ENCODE data around the gene OSTN. TPM values are rescaled to one million over a fixed set of nuclear protein-coding genes. Genes with fewer than 3 reads are reported as not detected.
"Not testable (repeated sequence)": the region's sequence is repeated elsewhere in the genome, so short reads cannot be mapped to it uniquely, and the experiment has no call there.

OSTN gene
- total RNA-seq (2014; rRNA removed; shearing (Covaris generic)): not detected in 2 replicates
- polyA plus RNA-seq (2014; cell fraction: nucleus; rRNA removed): 0.14 TPM in 1 of 2 replicates, not detected in the other

GRCh38 chr3:191198932-191199331 is at the start of gene OSTN:
Gene OSTN (plus strand): TSS chr3:191199241. CDS start chr3:191212533, 13,292 bp downstream.
- DNase-seq (ENCODE audit: extremely low read depth, low read depth): no peak

GRCh38 chr3:191151653-191152052 is 47.4 kb upstream of the OSTN start:
- no peak for DNase-seq (ENCODE audit: extremely low read depth, low read depth)

DNA sequence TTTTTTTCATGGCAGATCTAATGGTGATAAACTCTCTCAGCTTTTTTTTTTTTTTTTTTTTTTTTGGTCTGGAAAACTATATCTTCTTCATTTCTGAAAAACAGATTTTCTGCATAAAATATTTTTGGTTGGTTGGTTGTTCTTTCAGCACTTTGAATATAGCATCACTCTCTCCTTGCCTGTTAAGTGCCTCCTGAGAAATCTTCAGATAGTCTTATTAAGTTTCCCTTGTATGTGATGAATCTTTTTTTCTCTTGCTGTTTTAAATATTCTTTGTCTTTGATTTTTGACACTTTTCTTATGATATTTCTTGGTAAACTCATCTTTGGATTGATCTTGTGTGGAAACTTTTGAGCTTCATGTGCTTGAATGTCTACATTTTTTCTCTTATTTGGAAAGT is 44.2 kb upstream of the OSTN start:
- DNase-seq (ENCODE audit: extremely low read depth, low read depth): no peak

DNA sequence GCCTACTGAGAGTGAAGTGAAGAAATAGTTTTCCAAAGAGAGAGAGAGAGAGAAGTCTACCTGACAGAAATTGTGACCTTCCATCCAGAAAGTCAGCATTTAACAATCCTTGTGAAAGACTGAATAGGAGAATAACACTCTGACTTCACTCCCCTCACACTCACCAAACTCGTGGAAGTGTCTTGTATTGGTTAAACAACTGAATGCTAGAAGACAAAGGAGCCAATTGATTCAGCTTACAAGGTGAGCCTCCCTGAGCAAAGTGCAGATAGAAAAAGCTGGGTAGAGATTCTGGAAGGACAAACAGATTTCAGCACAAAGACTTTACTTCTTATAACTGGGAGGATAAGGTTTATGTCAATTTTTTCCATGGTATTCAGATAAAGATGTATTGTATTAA is 40.8 kb upstream of the OSTN start:
- no peak for DNase-seq (ENCODE audit: extremely low read depth, low read depth)

DNA sequence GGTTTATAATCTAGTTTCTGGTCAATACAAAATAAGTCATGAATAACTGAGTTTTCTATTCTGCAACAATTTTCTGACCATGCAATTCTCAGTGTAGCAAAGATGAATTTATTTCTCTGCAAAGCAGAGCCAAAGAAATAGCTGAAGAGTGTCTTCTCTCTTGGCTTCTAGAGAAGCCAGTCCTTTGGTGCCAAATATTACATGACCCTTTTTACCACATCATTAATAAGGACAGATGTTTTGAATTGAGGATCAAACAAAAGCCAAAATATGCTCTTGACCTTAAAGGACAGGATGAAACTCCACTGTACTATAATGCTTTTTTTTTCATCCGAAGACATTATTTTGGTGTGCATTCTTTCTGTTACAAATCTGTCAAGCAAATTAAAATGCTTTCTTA is 40.2 kb upstream of the OSTN start:
- no peak for DNase-seq (ENCODE audit: extremely low read depth, low read depth)

- no peak for DNase-seq (ENCODE audit: extremely low read depth, low read depth)
Measured at GRCh38 chr3:191165802-191166201, 33.2 kb upstream of the OSTN start.

- DNase-seq (ENCODE audit: extremely low read depth, low read depth): no peak
Measured at GRCh38 chr3:191166368-191166767, 32.7 kb upstream of the OSTN start.

GRCh38 chr3:191169566-191169965 is 29.5 kb upstream of the OSTN start:
- no peak for DNase-seq (ENCODE audit: extremely low read depth, low read depth)

- no peak for DNase-seq (ENCODE audit: extremely low read depth, low read depth)
Measured at GRCh38 chr3:191170097-191170496, 28.9 kb upstream of the OSTN start.

- DNase-seq (ENCODE audit: extremely low read depth, low read depth): no peak
Measured at GRCh38 chr3:191175102-191175501, 23.9 kb upstream of the OSTN start.

DNA sequence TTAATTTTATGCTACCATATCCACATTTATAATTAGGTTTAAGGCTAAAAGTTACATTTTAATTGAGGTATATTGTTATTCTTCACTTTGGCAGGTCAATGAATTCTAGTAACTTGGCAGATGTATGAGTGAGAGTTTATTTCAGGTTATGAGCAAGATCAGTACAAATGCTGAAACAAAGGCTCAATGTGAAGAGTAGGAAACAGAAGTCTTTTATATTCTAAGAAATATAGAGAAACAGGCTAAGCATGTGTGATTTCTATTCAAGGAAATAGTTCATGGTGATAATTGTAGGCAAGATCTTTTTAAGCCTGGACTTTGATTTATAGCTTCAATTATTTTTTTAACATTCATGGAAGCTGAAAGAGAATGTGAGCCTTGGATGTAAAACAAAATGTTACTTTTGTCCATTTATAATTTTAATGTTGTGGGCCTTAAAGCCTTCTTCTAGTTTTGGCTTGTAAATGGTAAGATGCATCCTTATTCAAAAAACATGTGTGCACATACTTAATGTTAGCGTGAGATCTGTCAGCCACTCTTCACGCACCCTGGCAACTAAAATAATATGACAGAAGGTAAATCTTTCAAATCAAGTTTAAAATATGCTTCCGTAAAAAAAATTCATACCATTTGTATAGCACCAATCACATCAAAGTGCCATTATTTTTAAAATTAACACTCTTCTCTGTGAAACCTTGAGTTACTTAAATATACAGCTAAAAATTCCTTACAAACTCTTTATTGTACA is 22.8 kb upstream of the OSTN start:
- no peak for DNase-seq (ENCODE audit: extremely low read depth, low read depth)

DNA sequence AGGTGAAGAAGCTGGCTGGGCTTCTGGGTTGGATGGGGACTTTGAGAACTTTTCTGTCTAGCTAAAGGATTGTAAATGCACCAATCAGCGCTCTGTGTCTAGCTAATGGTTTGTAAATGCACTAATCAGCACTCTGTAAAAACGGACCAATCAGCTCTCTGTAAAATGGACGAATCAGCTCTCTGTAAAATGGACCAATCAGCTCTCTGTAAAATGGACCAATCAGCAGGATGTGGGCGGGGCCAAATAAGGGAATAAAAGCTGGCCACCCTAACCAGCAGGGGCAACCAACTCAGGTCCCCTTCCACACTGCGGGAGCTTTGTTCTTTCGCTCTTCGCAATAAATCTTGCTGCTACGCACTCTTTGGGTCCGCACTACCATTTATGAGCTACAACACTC is 13.7 kb upstream of the OSTN start:
- not testable (repeated sequence) for DNase-seq (ENCODE audit: extremely low read depth, low read depth)

DNA sequence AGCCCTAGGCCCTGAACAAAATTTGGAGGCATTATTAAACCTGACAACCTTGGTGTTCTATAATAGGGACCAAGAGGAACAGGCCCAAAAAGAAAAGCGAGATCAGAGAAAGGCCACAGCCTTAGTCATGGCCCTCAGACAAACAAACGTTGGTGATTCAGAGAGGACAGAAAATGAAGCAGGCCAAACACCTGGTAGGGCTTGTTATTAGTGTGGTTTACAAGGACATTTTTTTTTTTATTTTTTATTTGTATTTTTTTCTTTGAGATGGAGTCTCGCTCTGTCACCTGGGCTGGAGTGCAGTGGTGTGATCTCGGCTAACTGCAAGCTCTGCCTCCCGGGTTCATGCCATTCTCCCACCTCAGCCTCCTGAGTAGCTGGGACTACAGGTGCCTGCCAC is 10.8 kb upstream of the OSTN start:
- DNase-seq (ENCODE audit: extremely low read depth, low read depth): not testable (repeated sequence)

DNA sequence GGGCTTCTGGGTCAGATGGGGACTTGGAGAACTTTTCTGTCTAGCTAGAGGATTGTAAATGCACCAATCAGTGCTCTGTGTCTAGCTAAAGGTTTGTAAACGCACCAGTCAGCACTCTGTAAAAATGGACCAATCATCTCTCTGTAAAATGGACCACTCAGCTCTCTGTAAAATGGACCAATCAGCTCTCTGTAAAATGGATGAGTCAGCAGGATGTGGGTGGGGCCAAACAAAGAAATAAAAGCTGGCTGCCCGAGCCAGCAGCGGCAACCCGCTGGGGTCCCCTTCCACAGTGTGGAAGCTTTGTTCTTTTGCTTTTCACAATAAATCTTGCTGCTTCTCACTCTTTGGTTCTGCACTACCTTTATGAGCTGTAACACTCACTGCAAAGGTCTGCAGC is 6.8 kb upstream of the OSTN start:
- DNase-seq (ENCODE audit: extremely low read depth, low read depth): not testable (repeated sequence)

DNA sequence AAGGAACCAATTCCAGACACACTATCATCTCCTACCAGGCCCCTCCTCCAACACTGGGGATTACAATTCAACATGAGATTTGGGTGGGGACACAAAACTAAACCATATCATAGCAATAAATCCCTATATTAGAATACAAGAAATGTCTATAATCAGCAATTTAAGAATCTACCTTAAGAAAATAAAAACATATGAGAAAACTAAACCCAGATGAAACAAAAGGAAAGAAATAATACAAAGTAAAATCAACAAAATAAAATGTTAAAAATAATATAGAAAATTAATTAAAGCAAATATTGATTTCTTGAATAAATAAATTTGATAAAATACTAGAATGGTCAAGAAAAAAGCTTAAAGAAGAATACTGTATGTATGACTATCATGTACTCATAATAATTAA is 6.1 kb upstream of the OSTN start:
- no peak for DNase-seq (ENCODE audit: extremely low read depth, low read depth)

- no peak for DNase-seq (ENCODE audit: extremely low read depth, low read depth)
Measured at GRCh38 chr3:191197761-191198306, 1.2 kb upstream of the OSTN start.

GRCh38 chr3:191198480-191198879 is 561 bp upstream of the OSTN start:
- DNase-seq (ENCODE audit: extremely low read depth, low read depth): no peak

DNA sequence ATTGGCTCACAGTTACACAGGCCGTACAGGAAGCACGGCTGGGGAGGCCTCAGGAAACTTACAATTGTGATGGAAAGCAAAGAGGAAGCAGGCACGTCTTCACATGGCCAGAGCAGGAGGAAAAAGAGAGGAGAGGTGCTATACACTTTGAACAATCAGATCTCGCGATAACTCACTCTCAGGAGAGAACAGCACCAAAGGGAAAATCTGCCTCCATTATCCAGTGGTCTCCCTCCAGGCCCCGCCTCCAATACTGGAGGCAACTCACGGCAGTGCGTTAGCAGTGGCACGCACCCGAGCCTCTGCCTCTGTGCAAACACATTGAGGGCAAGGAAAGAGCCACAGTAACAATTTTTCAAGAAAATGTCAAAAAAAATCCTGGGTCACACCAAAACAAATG is 11.0 kb downstream of the OSTN start:
- DNase-seq (ENCODE audit: extremely low read depth, low read depth): no peak

- no peak for DNase-seq (ENCODE audit: extremely low read depth, low read depth)
Measured at GRCh38 chr3:191216510-191216909, 17.5 kb downstream of the OSTN start.

DNA sequence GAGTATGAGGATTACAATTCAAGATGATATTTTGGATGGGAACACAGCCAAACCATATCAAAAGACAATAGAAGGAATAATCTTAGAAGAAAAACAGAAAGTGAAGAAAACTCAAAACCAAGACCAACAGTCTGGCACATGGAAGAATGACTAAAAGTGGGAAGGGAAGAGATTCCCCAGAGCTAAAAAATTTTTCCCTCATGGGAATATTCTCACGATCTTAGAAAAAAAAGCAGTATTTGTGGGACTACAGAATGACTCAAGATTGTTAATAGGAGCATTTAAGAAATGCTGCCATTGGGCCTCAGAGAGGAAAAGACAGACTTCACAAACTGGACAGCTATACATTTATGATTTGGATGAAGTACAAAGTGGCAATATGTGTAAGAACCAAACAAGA is 18.3 kb downstream of the OSTN start:
- no peak for DNase-seq (ENCODE audit: extremely low read depth, low read depth)

DNA sequence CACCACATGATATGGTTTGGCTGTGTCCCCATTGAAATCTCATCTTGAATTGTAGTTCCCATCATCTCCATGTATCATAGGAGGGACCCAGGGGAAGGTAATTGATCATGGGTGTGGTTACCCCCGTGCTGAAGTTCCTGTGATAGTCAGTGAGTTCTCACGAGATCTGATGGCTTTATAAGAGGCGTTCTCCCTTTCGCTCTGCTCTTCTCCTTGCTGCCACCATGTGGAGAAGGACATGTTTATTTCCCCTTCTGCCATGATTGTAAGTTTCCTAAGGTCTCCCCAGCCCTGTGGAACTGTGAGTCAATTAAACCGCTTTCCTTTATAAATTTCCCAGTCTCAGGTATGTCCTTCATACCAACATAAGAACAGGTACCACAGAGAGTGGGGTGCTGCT is 21.9 kb downstream of the OSTN start:
- no peak for DNase-seq (ENCODE audit: extremely low read depth, low read depth)

- DNase-seq (ENCODE audit: extremely low read depth, low read depth): no peak
Measured at GRCh38 chr3:191221638-191222037, 22.6 kb downstream of the OSTN start.

- DNase-seq (ENCODE audit: extremely low read depth, low read depth): no peak
Measured at GRCh38 chr3:191227541-191227940, 28.5 kb downstream of the OSTN start.

Data from NCI-H460 (cell line).